RWPE2 (cell line): ENCODE measurements around the gene KRT3.

Experiments
- ATAC-seq: fragments of 200-7000 bp; cut with Tn5 transposase; 3 replicates; pipeline ENCODE4 v1.9.1; 2021; ENCODE audit warnings: low read depth
- DNase-seq: peaks from one replicate; pipeline ENCODE4 v3.0.0-alpha.2; 2020; ENCODE audit warnings: low spot score
- H3K27ac ChIP-seq: fragments of 450-650 bp; 2 replicates; pipeline ENCODE4 v1.5.1; 2017; ENCODE audit warnings: mild to moderate bottlenecking; ENCODE audit not compliant: poor library complexity, severe bottlenecking
- H3K27me3 ChIP-seq: fragments of 250-450 bp; sonication (Bioruptor Pico); 2 replicates; pipeline ENCODE4 v1.5.1; 2021; ENCODE audit warnings: mild to moderate bottlenecking, moderate library complexity; ENCODE audit not compliant: insufficient read depth, poor library complexity, severe bottlenecking
- H3K36me3 ChIP-seq: fragments of 250-450 bp; sonication (Bioruptor Pico); 2 replicates; pipeline ENCODE4 v1.5.1; 2020; ENCODE audit warnings: low read depth, mild to moderate bottlenecking, moderate library complexity
- H3K4me1 ChIP-seq: fragments of 250-450 bp; sonication (Bioruptor Pico); 2 replicates; pipeline ENCODE4 v1.5.1; 2021; ENCODE audit warnings: mild to moderate bottlenecking, moderate library complexity; ENCODE audit not compliant: insufficient read depth, poor library complexity, severe bottlenecking
- H3K4me3 ChIP-seq: fragments of 250-450 bp; sonication (Bioruptor Pico); 2 replicates; pipeline ENCODE4 v1.5.1; 2021; ENCODE audit warnings: mild to moderate bottlenecking, moderate library complexity; ENCODE audit not compliant: severe bottlenecking
- H3K9me3 ChIP-seq: fragments of 250-450 bp; sonication (Bioruptor Pico); 2 replicates; pipeline ENCODE4 v1.5.1; 2021; ENCODE audit warnings: mild to moderate bottlenecking, moderate library complexity; ENCODE audit not compliant: severe bottlenecking
- TF ChIP-seq, protein P1 (sequence below): fragments of 450-650 bp; IDR thresholded peaks from one replicate; pipeline ENCODE4 v1.5.1; 2017; ENCODE audit warnings: mild to moderate bottlenecking, moderate library complexity; ENCODE audit not compliant: poor library complexity, severe bottlenecking

Gene KRT3

DNA sequence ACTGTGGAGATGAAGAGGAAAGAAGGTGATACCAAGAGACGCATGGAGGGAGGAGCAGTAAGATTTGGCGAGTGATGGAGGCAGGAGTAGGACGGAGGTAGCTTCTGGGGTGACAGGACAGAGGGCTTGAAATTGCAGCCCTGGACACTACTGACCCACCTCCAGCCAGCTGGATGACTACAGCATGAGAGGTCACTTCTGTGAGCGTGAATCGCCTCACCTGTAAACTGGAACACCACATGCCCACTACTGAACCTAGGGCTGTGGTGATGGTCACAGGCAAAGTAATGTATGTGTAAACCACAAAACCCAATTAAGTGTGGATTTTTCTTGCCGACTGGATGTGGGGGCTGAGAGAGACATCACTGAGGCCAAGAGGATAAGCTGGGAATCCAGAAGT, 24.6 kb upstream of the KRT3 start:
- Histone ChIP-seq H3K9me3 (no peaks in the 10 kb centered on the region), H3K27me3 (no peaks in the 10 kb centered on the region), H3K27ac (no peak overlapping the region), H3K4me1 (no peaks in the 10 kb centered on the region), H3K4me3 (no peak overlapping the region), H3K36me3 (no peaks in the 10 kb centered on the region)
- ATAC-seq (no peak), DNase-seq (no peak)
- TF ChIP-seq, protein P1, sequence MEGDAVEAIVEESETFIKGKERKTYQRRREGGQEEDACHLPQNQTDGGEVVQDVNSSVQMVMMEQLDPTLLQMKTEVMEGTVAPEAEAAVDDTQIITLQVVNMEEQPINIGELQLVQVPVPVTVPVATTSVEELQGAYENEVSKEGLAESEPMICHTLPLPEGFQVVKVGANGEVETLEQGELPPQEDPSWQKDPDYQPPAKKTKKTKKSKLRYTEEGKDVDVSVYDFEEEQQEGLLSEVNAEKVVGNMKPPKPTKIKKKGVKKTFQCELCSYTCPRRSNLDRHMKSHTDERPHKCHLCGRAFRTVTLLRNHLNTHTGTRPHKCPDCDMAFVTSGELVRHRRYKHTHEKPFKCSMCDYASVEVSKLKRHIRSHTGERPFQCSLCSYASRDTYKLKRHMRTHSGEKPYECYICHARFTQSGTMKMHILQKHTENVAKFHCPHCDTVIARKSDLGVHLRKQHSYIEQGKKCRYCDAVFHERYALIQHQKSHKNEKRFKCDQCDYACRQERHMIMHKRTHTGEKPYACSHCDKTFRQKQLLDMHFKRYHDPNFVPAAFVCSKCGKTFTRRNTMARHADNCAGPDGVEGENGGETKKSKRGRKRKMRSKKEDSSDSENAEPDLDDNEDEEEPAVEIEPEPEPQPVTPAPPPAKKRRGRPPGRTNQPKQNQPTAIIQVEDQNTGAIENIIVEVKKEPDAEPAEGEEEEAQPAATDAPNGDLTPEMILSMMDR: no peak

DNA sequence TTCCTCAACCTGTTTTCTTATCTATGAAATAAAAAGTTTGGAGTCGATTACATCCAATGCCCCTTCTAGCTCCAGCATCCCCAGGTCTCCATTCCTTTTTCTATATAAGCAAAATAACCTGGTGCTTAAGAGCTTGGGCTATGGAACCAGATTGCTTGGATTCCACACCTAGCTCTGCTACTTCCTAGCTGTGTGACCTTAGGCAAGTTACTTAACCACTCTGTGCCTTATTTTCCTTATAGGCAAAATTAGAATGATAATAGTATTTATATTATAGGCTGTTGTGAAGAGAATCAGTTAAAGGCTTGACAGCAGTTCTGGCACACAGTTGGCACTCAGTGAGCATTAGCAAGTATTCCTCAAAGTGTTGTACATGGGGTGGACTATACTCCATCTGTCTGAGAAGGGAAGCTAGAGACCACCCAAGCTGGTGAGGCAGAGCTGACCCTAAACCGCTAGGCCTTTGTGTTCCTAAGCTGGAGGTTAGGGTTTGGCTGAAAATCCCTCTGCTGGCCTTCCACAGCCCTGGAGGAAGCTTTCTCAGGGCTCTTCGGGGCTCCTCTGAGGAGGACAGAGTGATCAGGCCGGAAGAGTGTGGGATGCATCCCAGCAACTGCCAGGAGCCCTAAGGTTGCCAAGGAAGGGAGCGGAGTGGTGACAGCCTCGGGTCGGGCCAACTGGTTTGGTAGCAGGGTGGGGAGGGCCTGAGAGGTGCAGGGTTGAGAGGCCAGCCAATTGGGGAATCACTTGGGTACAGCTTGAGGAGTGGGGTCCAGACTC, 24.0 kb upstream of the KRT3 start:
- TF ChIP-seq, protein P1: no peak

DNA sequence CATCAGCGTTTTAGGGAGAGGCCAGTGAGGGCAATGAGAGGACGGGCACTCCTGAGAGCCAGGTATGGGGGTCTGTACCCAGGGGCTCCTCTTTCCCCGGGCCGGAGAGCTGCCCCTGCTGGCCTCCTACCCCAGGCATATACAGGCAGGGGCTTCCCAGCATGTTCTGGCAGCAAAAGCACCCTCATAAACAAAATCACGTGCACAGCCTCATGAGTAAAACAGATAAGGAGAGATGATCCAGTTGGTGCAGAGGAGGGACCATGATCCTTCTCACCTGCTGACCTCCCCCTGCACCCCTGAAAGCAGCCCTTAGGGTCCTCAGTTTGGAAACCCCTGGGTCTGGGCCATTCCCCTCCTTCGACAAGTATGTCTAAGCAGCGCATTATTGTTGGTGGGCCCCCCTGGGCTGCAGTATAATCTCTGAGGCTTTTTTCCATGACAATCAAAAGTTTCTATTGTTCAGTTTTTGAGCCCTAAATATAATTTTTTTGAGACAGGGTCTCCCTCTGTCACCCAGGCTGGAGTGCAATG, 23.0 kb upstream of the KRT3 start:
- Histone ChIP-seq H3K27me3 (no peaks in the 10 kb centered on the region), H3K27ac (no peak overlapping the region), H3K4me1 (no peaks in the 10 kb centered on the region), H3K9me3 (no peaks in the 10 kb centered on the region), H3K4me3 (no peak overlapping the region), H3K36me3 (no peaks in the 10 kb centered on the region)
- TF ChIP-seq, protein P1: no peak
- ATAC-seq: no peak
- no peak for DNase-seq

More for the DNA sequence above, 24.0 kb upstream of the KRT3 start:
- ATAC-seq: no peak
- Histone ChIP-seq H3K27me3 (no peaks in the 10 kb centered on the region), H3K4me3 (no peak overlapping the region), H3K36me3 (no peaks in the 10 kb centered on the region), H3K4me1 (no peaks in the 10 kb centered on the region), H3K27ac (no peak overlapping the region), H3K9me3 (no peaks in the 10 kb centered on the region)
- DNase-seq: no peak

DNA sequence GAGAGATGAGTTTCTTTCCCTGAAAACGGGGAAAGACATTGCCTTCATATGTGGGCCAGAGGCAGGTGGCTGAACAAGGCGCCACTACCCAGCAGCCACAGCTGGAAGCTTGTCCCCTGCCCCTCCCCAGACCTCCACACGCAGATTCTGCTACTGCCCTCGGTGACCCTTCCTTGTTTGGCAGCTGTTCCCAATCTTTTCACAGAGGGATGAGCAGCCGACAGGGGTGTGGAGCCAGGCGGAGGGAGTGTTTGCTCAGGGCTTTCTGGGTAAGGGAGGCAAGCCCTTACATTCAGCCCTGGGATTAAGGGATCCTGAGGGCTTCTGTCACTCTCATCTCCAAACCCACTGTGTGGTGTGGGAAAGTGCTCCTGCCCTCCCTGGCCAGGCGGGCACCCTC, 22.5 kb upstream of the KRT3 start:
- TF ChIP-seq, protein P1: no peak
- DNase-seq (no peak), ATAC-seq (no peak)
- H3K36me3 ChIP-seq: no peaks in the 10 kb centered on the region
- H3K4me3 ChIP-seq: no peak overlapping the region
- H3K27me3 ChIP-seq: no peaks in the 10 kb centered on the region
- H3K4me1 ChIP-seq: no peaks in the 10 kb centered on the region
- no peaks in the 10 kb centered on the region for H3K9me3 ChIP-seq
- no peak overlapping the region for H3K27ac ChIP-seq

DNA sequence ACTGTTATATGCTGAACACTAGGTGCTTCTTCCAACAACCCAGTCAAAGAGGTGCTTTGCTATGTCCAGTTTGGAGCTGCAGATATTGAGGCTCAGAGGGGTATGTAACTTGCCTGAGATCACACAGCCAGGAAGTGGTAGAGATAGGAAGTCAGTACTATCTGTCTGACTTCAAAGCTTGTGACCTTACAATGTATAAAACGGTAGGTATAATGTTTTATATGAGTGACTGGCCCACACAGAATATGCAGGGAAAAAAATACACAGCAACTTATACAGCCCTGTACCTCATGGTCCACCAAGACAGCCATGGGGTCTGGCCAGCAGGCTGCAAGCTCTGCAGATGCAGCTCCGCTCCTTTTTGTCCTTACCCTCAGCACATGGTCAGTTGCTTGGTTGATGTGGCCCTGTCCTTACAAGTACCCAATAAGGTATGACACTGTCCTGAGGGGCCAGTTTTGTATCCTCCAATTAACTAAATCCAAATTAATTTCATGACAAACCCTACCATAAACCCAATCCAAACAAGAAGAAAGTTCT, 21.9 kb upstream of the KRT3 start:
- Histone ChIP-seq H3K36me3 (no peaks in the 10 kb centered on the region), H3K27me3 (no peaks in the 10 kb centered on the region), H3K4me1 (no peaks in the 10 kb centered on the region), H3K27ac (no peak overlapping the region), H3K9me3 (no peaks in the 10 kb centered on the region), H3K4me3 (no peak overlapping the region)
- no peak for ATAC-seq
- no peak for DNase-seq
- TF ChIP-seq, protein P1: no peak
